BE2C (cell line): ENCODE data around the gene EXOC2. TPM values are rescaled to one million over a fixed set of nuclear protein-coding genes. Genes with fewer than 3 reads are reported as not detected.

Experiments used
- DNase-seq: peaks from one replicate; pipeline ENCODE4 v3.0.0-alpha.2; 2020
- H3K27me3 ChIP-seq: fragments of 250-450 bp; sonication (Bioruptor Pico); 2 replicates; pipeline ENCODE4 v1.5.1; 2020; ENCODE audit warnings: mild to moderate bottlenecking
- H3K36me3 ChIP-seq: fragments of 250-450 bp; sonication (Bioruptor Pico); 2 replicates; pipeline ENCODE4 v1.5.1; 2020; ENCODE audit warnings: mild to moderate bottlenecking
- H3K4me1 ChIP-seq: fragments of 250-450 bp; sonication (Bioruptor Pico); 2 replicates; pipeline ENCODE4 v1.5.1; 2020
- H3K4me3 ChIP-seq: 2 replicates; pipeline ENCODE4 v1.5.1; 2011; ENCODE audit warnings: low read depth, low read length
- H3K9me3 ChIP-seq: fragments of 250-450 bp; sonication (Bioruptor Pico); 2 replicates; pipeline ENCODE4 v1.5.1; 2020
- CTCF ChIP-seq: IDR thresholded peaks from 2 replicates; pipeline ENCODE4 v1.5.1; 2012; ENCODE audit warnings: mild to moderate bottlenecking, low read depth, low read length
- polyA plus RNA-seq: library from polyadenylated mRNA; unstranded; fragments of >200 nt; gene quantifications from one replicate; pipeline ENCODE4 v1.2.1, GENCODE V29; 2012; ENCODE audit warnings: low read depth, missing spikeins; ENCODE audit not compliant: insufficient read length, insufficient read depth

Gene EXOC2
- 7.1 TPM for polyA plus RNA-seq

- no peak for TF ChIP-seq CTCF
- Histone ChIP-seq H3K4me3 (peak within 1 kb of the TSS; percentile 87), H3K36me3 (no peaks in the 10 kb centered on the region), H3K27me3 (peaks cover 11% of the 10 kb centered on the region), H3K9me3 (no peaks in the 10 kb centered on the region), H3K4me1 (no peaks in the 10 kb centered on the region)
- DNase-seq: peak; percentile 88
Observed at GRCh38 chr6:692858-693722, at the start of gene EXOC2. Gene EXOC2 (minus strand): TSS chr6:693139. CDS start chr6:637818, 55,321 bp downstream.

- Histone ChIP-seq H3K4me1 (no peaks in the 10 kb centered on the region), H3K27me3 (peaks cover 17% of the 10 kb centered on the region), H3K4me3 (no peak overlapping the region), H3K9me3 (no peaks in the 10 kb centered on the region), H3K36me3 (no peaks in the 10 kb centered on the region)
- DNase-seq: no peak
- TF ChIP-seq CTCF: no peak
Observed at GRCh38 chr6:741410-742339, 48.7 kb upstream of the EXOC2 start.

GRCh38 chr6:736657-737446 lies 43.9 kb upstream of the EXOC2 start:
- Histone ChIP-seq H3K4me1 (no peaks in the 10 kb centered on the region), H3K36me3 (no peaks in the 10 kb centered on the region), H3K4me3 (no peak overlapping the region), H3K9me3 (no peaks in the 10 kb centered on the region), H3K27me3 (peaks cover 42% of the 10 kb centered on the region)
- no peak for DNase-seq
- no peak for TF ChIP-seq CTCF

GRCh38 chr6:733431-734219 lies 40.7 kb upstream of the EXOC2 start:
- DNase-seq: no peak
- Histone ChIP-seq H3K27me3 (peaks cover 74% of the 10 kb centered on the region), H3K4me3 (no peak overlapping the region), H3K9me3 (no peaks in the 10 kb centered on the region), H3K36me3 (no peaks in the 10 kb centered on the region), H3K4me1 (no peaks in the 10 kb centered on the region)
- TF ChIP-seq CTCF: no peak

GRCh38 chr6:731924-732323 lies 39.0 kb upstream of the EXOC2 start:
- no peak for TF ChIP-seq CTCF
- Histone ChIP-seq H3K36me3 (no peaks in the 10 kb centered on the region), H3K4me1 (no peaks in the 10 kb centered on the region), H3K9me3 (no peaks in the 10 kb centered on the region), H3K4me3 (no peak overlapping the region), H3K27me3 (peaks cover 81% of the 10 kb centered on the region)
- no peak for DNase-seq
